HepG2 (cell line): ENCODE results near the gene EDN2.

ENCODE experiments used
- JUN ChIP-seq: sonication (generic); formaldehyde crosslinking; IDR thresholded peaks from 2 replicates; pipeline ENCODE4 v1.4.0; 2020; ENCODE audit warnings: mild to moderate bottlenecking, missing genetic modification reagents
- SIN3A ChIP-seq: IDR thresholded peaks from 2 replicates; pipeline ENCODE4 v1.6.1; 2011; ENCODE audit warnings: low read depth, mild to moderate bottlenecking, control low read depth, low read length, borderline replicate concordance
- TCF7 ChIP-seq: sonication (generic); IDR thresholded peaks from 2 replicates; pipeline ENCODE4 v1.6.1; 2016; ENCODE audit warnings: antibody characterized with exemption, low read depth
- ZNF207 ChIP-seq: fragments of 450-650 bp; IDR thresholded peaks from 2 replicates; pipeline ENCODE4 v1.6.1; 2016; ENCODE audit warnings: antibody characterized with exemption, borderline replicate concordance
- ZNF790 ChIP-seq: sonication (generic); formaldehyde crosslinking; IDR thresholded peaks from 2 replicates; pipeline ENCODE4 v1.8.0; 2022; ENCODE audit warnings: missing genetic modification reagents, mild to moderate bottlenecking, borderline replicate concordance
- TF ChIP-seq, protein P1 (sequence below): sonication (generic); formaldehyde crosslinking; IDR thresholded peaks from 2 replicates; pipeline ENCODE4 v1.4.0; 2020; ENCODE audit warnings: missing genetic modification reagents
- TF ChIP-seq, protein P2 (sequence below): sonication (generic); formaldehyde crosslinking; IDR thresholded peaks from 2 replicates; pipeline ENCODE4 v1.5.0; 2020; ENCODE audit warnings: mild to moderate bottlenecking, missing genetic modification reagents, moderate library complexity
- TF ChIP-seq, protein P3 (sequence below): sonication (generic); formaldehyde crosslinking; IDR thresholded peaks from 2 replicates; pipeline ENCODE4 v1.4.0; 2020; ENCODE audit warnings: mild to moderate bottlenecking, missing genetic modification reagents

DNA sequence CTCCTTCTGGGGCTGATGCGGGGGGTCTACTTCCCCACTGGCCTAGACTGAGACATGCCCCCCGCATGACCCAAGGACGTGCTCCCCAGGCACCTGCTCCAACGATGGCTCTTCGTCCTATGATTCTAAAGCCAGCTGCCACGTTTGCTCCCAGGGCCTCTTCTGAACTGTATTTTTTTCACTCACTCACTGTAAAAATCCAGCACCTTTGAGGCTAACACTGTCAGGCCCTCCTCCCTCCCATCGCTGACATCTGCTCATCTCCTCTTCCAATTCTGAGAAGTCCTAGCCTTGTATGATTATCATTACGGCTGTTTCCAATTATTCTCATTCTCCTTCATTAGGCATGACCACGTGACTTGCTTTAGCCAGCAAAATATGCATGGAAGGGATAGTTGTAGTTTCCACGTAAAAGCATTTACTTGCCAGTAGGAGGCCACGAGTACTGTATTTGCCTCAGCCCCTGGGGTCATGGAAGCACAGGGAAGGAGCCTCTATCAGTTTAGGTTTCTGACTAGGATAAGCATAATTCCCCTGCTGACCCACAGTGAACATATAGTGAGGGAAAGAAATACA, 19.1 kb upstream of the EDN2 start:
- TF ChIP-seq, protein P1, sequence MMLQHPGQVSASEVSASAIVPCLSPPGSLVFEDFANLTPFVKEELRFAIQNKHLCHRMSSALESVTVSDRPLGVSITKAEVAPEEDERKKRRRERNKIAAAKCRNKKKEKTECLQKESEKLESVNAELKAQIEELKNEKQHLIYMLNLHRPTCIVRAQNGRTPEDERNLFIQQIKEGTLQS: no peak
- TF ChIP-seq TCF7 (no peak), SIN3A (no peak), ZNF790 (CRISPR knock-in tag) (no peak), ZNF207 (no peak), JUN (CRISPR knock-in tag) (no peak)
- TF ChIP-seq, protein P2, sequence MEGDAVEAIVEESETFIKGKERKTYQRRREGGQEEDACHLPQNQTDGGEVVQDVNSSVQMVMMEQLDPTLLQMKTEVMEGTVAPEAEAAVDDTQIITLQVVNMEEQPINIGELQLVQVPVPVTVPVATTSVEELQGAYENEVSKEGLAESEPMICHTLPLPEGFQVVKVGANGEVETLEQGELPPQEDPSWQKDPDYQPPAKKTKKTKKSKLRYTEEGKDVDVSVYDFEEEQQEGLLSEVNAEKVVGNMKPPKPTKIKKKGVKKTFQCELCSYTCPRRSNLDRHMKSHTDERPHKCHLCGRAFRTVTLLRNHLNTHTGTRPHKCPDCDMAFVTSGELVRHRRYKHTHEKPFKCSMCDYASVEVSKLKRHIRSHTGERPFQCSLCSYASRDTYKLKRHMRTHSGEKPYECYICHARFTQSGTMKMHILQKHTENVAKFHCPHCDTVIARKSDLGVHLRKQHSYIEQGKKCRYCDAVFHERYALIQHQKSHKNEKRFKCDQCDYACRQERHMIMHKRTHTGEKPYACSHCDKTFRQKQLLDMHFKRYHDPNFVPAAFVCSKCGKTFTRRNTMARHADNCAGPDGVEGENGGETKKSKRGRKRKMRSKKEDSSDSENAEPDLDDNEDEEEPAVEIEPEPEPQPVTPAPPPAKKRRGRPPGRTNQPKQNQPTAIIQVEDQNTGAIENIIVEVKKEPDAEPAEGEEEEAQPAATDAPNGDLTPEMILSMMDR (CRISPR knock-in tag): no peak
- TF ChIP-seq, protein P3, sequence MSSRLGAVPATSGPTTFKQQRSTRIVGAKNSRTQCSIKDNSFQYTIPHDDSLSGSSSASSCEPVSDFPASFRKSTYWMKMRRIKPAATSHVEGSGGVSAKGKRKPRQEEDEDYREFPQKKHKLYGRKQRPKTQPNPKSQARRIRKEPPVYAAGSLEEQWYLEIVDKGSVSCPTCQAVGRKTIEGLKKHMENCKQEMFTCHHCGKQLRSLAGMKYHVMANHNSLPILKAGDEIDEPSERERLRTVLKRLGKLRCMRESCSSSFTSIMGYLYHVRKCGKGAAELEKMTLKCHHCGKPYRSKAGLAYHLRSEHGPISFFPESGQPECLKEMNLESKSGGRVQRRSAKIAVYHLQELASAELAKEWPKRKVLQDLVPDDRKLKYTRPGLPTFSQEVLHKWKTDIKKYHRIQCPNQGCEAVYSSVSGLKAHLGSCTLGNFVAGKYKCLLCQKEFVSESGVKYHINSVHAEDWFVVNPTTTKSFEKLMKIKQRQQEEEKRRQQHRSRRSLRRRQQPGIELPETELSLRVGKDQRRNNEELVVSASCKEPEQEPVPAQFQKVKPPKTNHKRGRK (CRISPR knock-in tag): no peak
